Measurements from ENCODE around the gene HPD. TPM values are rescaled to one million over a fixed set of nuclear protein-coding genes. Genes with fewer than 3 reads are reported as not detected.

HPD gene
- total and polyA plus RNA-seq, 4 donors, result 0.88 to 4.0 (median 1.2) TPM; not detected in 1

GRCh38 chr12:121837680-121838079 is 21.0 kb downstream of the HPD start:
- no peak overlapping the region for H3K9ac ChIP-seq (ENCODE audit: insufficient read depth in 1 of 2, low read length in 2 of 2)
- no peaks in the 10 kb centered on the region for H3K4me1 ChIP-seq (ENCODE audit: control insufficient read depth in 5 of 5, insufficient read depth in 5 of 5, low read length in 5 of 5)
- ATAC-seq (ENCODE audit: insufficient read depth, low FRiP score), result no peak
- no peak overlapping the region for H3K27ac ChIP-seq (ENCODE audit: low read depth in 1 of 2, low read length in 1 of 2)
- 80 to 83% methylated on average over 4 of the region's 4 CpGs for WGBS, 2 donors
- no peak overlapping the region for H3K4me3 ChIP-seq
- TF ChIP-seq CTCF (IDR thresholded peaks at IDR 0.05; ENCODE audit: control extremely low read depth, extremely low read depth), result no peak
- H3K36me3 ChIP-seq (ENCODE audit: control insufficient read depth in 4 of 4, insufficient read depth in 4 of 4, low read length in 4 of 4), result no peaks in the 10 kb centered on the region
- H3K27me3 ChIP-seq (ENCODE audit: control insufficient read depth in 3 of 3, insufficient read depth in 3 of 3, low read length in 2 of 3), result no peaks in the 10 kb centered on the region
- H3K9me3 ChIP-seq (ENCODE audit: control insufficient read depth in 4 of 4, insufficient read depth in 3 of 4, low read length in 3 of 4), result no peaks in the 10 kb centered on the region
- DNase-seq, result no peak

GRCh38 chr12:121831571-121832245 is 27.0 kb downstream of the HPD start:
- no peak for DNase-seq
- no peak for TF ChIP-seq CTCF (IDR thresholded peaks at IDR 0.05; ENCODE audit: control extremely low read depth, extremely low read depth)
- Histone ChIP-seq H3K4me1 (ENCODE audit: control insufficient read depth in 5 of 5, insufficient read depth in 5 of 5, low read length in 5 of 5) (no peaks in the 10 kb centered on the region), H3K36me3 (ENCODE audit: control insufficient read depth in 4 of 4, insufficient read depth in 4 of 4, low read length in 4 of 4) (peaks cover 12 to 43% (median 26%) of the 10 kb centered on the region in 4 donors), H3K9me3 (ENCODE audit: control insufficient read depth in 4 of 4, insufficient read depth in 3 of 4, low read length in 3 of 4) (no peaks in the 10 kb centered on the region), H3K9ac (ENCODE audit: insufficient read depth in 1 of 2, low read length in 2 of 2) (no peak overlapping the region), H3K27ac (ENCODE audit: low read depth in 1 of 2, low read length in 1 of 2) (no peak overlapping the region), H3K27me3 (ENCODE audit: control insufficient read depth in 3 of 3, insufficient read depth in 3 of 3, low read length in 2 of 3) (no peaks in the 10 kb centered on the region), H3K4me3 (no peak overlapping the region)
- ATAC-seq (ENCODE audit: insufficient read depth, low FRiP score), result no peak
- WGBS, 2 donors, result 70 to 89% methylated on average over 19 of the region's 19 CpGs

- no peaks in the 10 kb centered on the region for H3K9me3 ChIP-seq (ENCODE audit: control insufficient read depth in 4 of 4, insufficient read depth in 3 of 4, low read length in 3 of 4)
- 91 to 93% methylated on average over 29 of the region's 29 CpGs for WGBS, 2 donors
- no peak for ATAC-seq (ENCODE audit: insufficient read depth, low FRiP score)
- peak overlapping the region in 1 of 2 donors; percentile 42 for H3K27ac ChIP-seq (ENCODE audit: low read depth in 1 of 2, low read length in 1 of 2)
- H3K4me1 ChIP-seq (ENCODE audit: control insufficient read depth in 5 of 5, insufficient read depth in 5 of 5, low read length in 5 of 5), result no peaks in the 10 kb centered on the region
- H3K27me3 ChIP-seq (ENCODE audit: control insufficient read depth in 3 of 3, insufficient read depth in 3 of 3, low read length in 2 of 3), result no peaks in the 10 kb centered on the region
- no peak overlapping the region for H3K9ac ChIP-seq (ENCODE audit: insufficient read depth in 1 of 2, low read length in 2 of 2)
- no peak for DNase-seq
- H3K4me3 ChIP-seq, result no peak overlapping the region
- no peak for TF ChIP-seq CTCF (IDR thresholded peaks at IDR 0.05; ENCODE audit: control extremely low read depth, extremely low read depth)
- peaks cover 12 to 49% (median 29%) of the 10 kb centered on the region in 4 donors for H3K36me3 ChIP-seq (ENCODE audit: control insufficient read depth in 4 of 4, insufficient read depth in 4 of 4, low read length in 4 of 4)
These were observed 27.9 kb downstream of the HPD start for GRCh38 chr12:121830588-121831265.

Data from lung (tissue), 12 donors.